ENCODE results near the gene TMEM150B. TPM values are rescaled to one million over a fixed set of nuclear protein-coding genes. Genes with fewer than 3 reads are reported as not detected.
"Not testable (repeated sequence)": the region's sequence is repeated elsewhere in the genome, so short reads cannot be mapped to it uniquely, and the experiment has no call there.

Gene TMEM150B
- polyA plus RNA-seq, 4 donors = 33.2 to 125 (median 79.2) TPM

DNA sequence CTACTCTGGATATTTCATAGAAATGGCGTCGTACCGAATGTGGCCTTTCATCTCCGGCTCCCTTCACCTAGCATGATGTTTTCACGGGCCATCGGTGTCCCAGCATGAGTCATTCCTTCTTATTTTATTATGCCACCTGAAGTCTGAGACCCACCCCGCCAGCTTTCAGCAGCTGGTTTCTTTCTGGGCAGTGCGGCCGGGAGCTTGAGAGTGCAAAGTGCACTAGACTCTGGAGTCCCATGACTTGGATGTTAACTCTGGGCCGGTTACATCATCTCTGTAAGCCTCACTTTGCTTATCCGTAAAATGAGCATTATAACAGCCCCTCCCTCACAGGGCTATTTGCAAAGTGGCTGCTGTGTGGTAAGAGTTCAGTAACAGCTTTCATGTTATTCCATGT lies 8.7 kb upstream of the TMEM150B start:
- no peaks in the 10 kb centered on the region for H3K27me3 ChIP-seq (ENCODE audit: control insufficient read depth in 3 of 3, insufficient read depth in 3 of 3, low read length in 3 of 3)
- H3K36me3 ChIP-seq (ENCODE audit: control insufficient read depth in 3 of 3, insufficient read depth in 2 of 3, low read depth in 1 of 3, low read length in 3 of 3) = no peaks in the 10 kb centered on the region
- no peaks in the 10 kb centered on the region for H3K9me3 ChIP-seq (ENCODE audit: control insufficient read depth in 2 of 2, insufficient read depth in 1 of 2, low read depth in 1 of 2, low read length in 1 of 2)
- H3K27ac ChIP-seq (ENCODE audit: low read depth in 1 of 3, low read length in 2 of 3) = peak overlapping the region; percentile 80 to 93 (median 89)
- FAIRE-seq = no peak
- no peak overlapping the region for H3K4me3 ChIP-seq (ENCODE audit: low read depth in 1 of 3, low read length in 3 of 3)
- DNase-seq = peak; percentile 96 to 98
- 16 to 57% (median 42%) methylated on average over 11 of the region's 11 CpGs for WGBS, 3 donors
- H3K4me1 ChIP-seq (ENCODE audit: control insufficient read depth in 3 of 3, insufficient read depth in 2 of 3, low read depth in 1 of 3, low read length in 2 of 3) = peaks cover 0 to 23% (median 0%) of the 10 kb centered on the region in 3 donors

DNA sequence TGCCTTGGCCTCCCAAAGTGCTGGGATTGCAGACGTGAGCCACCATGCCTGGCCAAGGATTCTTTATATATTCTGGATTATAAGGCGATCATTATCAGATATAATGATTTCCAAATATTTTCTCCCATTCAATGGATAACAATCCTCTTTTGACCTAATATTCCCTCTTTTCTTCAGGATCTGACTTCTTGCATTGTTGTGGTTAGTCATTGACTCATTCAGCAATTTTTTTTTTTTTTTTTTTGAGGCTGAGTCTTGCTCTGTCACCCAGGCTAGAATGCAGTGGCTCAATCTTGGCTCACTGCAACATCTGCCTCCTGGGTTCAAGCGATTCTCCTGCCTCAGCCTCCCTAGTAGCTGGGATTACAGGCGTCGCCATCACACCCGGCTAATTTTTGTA lies 4.7 kb upstream of the TMEM150B start:
- H3K9me3 ChIP-seq (ENCODE audit: control insufficient read depth in 2 of 2, insufficient read depth in 1 of 2, low read depth in 1 of 2, low read length in 1 of 2); H3K27ac ChIP-seq (ENCODE audit: low read depth in 1 of 3, low read length in 2 of 3); H3K27me3 ChIP-seq (ENCODE audit: control insufficient read depth in 3 of 3, insufficient read depth in 3 of 3, low read length in 3 of 3); H3K4me3 ChIP-seq (ENCODE audit: low read depth in 1 of 3, low read length in 3 of 3); DNase-seq; FAIRE-seq; H3K36me3 ChIP-seq (ENCODE audit: control insufficient read depth in 3 of 3, insufficient read depth in 2 of 3, low read depth in 1 of 3, low read length in 3 of 3): not testable (repeated sequence)
- 89 to 95% (median 89%) methylated on average over 6 of the region's 6 CpGs for WGBS, 3 donors
- peaks cover 0 to 23% (median 0%) of the 10 kb centered on the region in 3 donors for H3K4me1 ChIP-seq (ENCODE audit: control insufficient read depth in 3 of 3, insufficient read depth in 2 of 3, low read depth in 1 of 3, low read length in 2 of 3)

DNA sequence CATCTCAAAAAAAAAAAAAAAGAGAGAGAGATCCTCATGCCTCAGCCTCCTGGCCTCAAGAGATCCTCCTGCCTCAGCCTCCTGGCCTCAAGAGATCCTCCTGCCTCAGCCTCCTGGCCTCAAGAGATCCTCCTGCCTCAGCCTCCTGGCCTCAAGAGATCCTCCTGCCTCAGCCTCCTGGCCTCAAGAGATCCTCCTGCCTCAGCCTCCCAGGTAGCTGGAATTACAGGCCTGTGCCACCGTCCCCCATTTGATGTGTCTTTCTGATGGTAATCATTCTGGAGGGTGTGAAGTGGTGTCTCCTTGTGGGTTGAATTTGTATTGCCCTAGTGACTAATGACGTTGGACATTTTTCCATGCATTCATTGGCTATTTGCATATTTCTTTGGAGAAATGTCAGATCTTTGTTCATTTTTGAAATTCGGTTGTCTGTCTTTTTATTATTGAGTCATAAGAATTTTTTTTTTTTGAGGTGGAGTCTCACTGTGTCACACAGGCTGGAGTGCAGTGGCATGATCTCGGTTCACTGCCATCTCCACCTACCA lies 3.7 kb upstream of the TMEM150B start:
- 52 to 74% (median 57%) methylated on average over 4 of the region's 4 CpGs for WGBS, 3 donors
- H3K27me3 ChIP-seq (ENCODE audit: control insufficient read depth in 3 of 3, insufficient read depth in 3 of 3, low read length in 3 of 3); H3K9me3 ChIP-seq (ENCODE audit: control insufficient read depth in 2 of 2, insufficient read depth in 1 of 2, low read depth in 1 of 2, low read length in 1 of 2); H3K27ac ChIP-seq (ENCODE audit: low read depth in 1 of 3, low read length in 2 of 3); H3K36me3 ChIP-seq (ENCODE audit: control insufficient read depth in 3 of 3, insufficient read depth in 2 of 3, low read depth in 1 of 3, low read length in 3 of 3); H3K4me3 ChIP-seq (ENCODE audit: low read depth in 1 of 3, low read length in 3 of 3); FAIRE-seq: not testable (repeated sequence)
- peak in 1 of 2 donors; percentile 41 for DNase-seq
- H3K4me1 ChIP-seq (ENCODE audit: control insufficient read depth in 3 of 3, insufficient read depth in 2 of 3, low read depth in 1 of 3, low read length in 2 of 3) = peaks cover 0 to 15% (median 0%) of the 10 kb centered on the region in 3 donors

DNA sequence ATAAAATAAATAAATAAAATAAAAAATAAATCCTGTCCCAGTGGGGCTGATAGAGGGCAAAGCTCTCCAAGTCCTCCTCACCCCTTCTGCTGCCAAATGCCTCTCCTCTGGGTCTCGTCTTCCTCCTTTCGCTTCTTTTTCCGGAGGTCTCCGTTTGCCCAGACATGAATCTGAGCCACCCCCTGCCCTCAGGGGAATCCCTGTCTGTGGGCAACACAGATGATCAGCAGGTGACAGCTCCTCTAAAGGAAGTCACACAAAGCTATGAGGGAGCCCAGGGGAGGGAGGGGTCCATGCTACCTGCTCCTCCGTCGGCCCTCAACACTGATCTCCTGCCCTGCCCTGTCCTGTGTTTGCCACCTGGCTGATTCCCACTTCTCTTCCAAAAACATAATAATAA lies 479 bp downstream of the TMEM150B start:
- FAIRE-seq (no peak), DNase-seq (no peak)
- Histone ChIP-seq H3K27ac (ENCODE audit: low read depth in 1 of 3, low read length in 2 of 3) (peak overlapping the region in 1 of 3 donors; percentile 55), H3K4me3 (ENCODE audit: low read depth in 1 of 3, low read length in 3 of 3) (no peak overlapping the region), H3K9me3 (ENCODE audit: control insufficient read depth in 2 of 2, insufficient read depth in 1 of 2, low read depth in 1 of 2, low read length in 1 of 2) (peaks cover 0 to 5% of the 10 kb centered on the region in 2 donors), H3K36me3 (ENCODE audit: control insufficient read depth in 3 of 3, insufficient read depth in 2 of 3, low read depth in 1 of 3, low read length in 3 of 3) (peaks cover 0 to 11% (median 1%) of the 10 kb centered on the region in 3 donors), H3K4me1 (ENCODE audit: control insufficient read depth in 3 of 3, insufficient read depth in 2 of 3, low read depth in 1 of 3, low read length in 2 of 3) (peaks cover 0 to 38% (median 0%) of the 10 kb centered on the region in 3 donors), H3K27me3 (ENCODE audit: control insufficient read depth in 3 of 3, insufficient read depth in 3 of 3, low read length in 3 of 3) (peaks cover 0 to 3% (median 0%) of the 10 kb centered on the region in 3 donors)
- 79 to 93% (median 91%) methylated on average over 6 of the region's 6 CpGs for WGBS, 3 donors

DNA sequence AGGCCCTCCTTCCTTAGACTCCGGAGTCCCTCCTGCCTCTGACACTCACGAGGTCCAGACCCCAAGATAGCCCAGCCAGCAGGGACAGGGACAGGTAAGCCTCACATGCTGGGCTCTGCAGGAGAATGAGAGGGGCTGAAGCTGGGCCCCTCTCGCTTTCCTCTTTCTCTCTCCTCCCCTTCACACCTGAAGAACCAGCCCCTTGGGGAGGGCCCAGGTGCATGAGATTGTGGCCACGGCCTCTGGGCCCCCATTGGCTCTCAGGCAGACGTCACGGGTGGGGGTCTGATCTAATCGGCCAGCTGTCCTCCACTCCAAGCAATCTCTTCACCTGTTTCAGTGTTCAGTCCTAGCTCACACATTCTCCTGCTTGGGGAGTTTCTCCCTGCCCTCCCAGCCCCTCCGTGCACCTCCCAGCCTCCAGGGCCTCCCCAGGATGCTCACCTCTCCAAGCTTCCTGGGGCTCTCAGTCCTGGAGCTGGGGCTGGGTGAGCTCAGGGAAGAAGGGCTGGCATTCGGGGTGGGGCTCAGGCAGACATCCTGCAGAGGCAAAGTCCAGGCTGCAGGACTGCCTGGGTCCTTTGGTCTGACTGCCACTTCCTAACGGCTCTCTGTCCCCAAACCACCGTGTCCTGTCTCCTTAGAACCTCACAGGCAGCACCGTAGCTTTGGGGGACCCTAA lies 2.8 kb downstream of the TMEM150B start:
- 48 to 62% (median 60%) methylated on average over 11 to 12 of the region's 12 CpGs for WGBS, 3 donors
- Histone ChIP-seq H3K4me3 (ENCODE audit: low read depth in 1 of 3, low read length in 3 of 3) (peak overlapping the region in 2 of 3 donors; percentile 59 to 77), H3K27me3 (ENCODE audit: control insufficient read depth in 3 of 3, insufficient read depth in 3 of 3, low read length in 3 of 3) (peaks cover 0 to 3% (median 0%) of the 10 kb centered on the region in 3 donors), H3K4me1 (ENCODE audit: control insufficient read depth in 3 of 3, insufficient read depth in 2 of 3, low read depth in 1 of 3, low read length in 2 of 3) (peaks cover 0 to 36% (median 0%) of the 10 kb centered on the region in 3 donors), H3K27ac (ENCODE audit: low read depth in 1 of 3, low read length in 2 of 3) (peak overlapping the region; percentile 81 to 92 (median 88)), H3K9me3 (ENCODE audit: control insufficient read depth in 2 of 2, insufficient read depth in 1 of 2, low read depth in 1 of 2, low read length in 1 of 2) (peaks cover 0 to 5% of the 10 kb centered on the region in 2 donors), H3K36me3 (ENCODE audit: control insufficient read depth in 3 of 3, insufficient read depth in 2 of 3, low read depth in 1 of 3, low read length in 3 of 3) (peaks cover 0 to 32% (median 2%) of the 10 kb centered on the region in 3 donors)
- DNase-seq = peak; percentile 85 to 92
- no peak for FAIRE-seq

DNA sequence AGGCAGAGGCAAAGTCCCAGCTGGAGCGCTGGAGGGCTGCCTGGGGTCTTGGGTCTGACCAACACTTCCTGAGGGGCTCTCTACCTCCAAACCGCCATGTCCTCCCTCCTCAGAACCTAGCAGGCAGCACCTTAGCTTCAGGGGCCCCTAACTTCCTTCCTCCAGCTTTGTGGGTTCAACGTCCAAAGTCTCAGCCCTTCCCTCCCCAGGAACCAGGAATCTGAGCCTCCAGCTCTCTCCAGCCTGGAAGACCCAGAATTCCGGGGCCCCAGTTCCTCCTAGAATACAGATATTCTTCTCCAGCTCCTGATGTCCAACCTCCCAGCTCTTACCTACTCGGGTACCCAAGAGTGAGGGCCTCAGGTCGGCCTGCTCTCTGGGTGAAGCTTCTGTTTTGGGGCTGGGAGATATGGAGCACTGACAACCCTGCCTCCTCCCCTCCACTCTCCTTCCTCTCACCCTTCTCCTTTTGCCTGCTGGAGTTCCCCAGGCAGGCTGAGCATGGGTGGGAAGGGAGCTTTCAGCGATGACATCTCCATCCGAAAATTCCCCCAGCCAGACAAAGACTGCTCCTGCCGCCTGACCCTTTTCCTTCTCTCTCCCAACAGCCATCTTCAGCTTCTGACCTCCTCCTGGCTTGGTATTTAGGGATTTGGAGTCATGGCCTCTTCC lies 3.5 kb downstream of the TMEM150B start:
- peaks cover 0 to 3% (median 0%) of the 10 kb centered on the region in 3 donors for H3K27me3 ChIP-seq (ENCODE audit: control insufficient read depth in 3 of 3, insufficient read depth in 3 of 3, low read length in 3 of 3)
- FAIRE-seq = no peak
- H3K36me3 ChIP-seq (ENCODE audit: control insufficient read depth in 3 of 3, insufficient read depth in 2 of 3, low read depth in 1 of 3, low read length in 3 of 3) = peaks cover 0 to 40% (median 4%) of the 10 kb centered on the region in 3 donors
- 29 to 48% (median 34%) methylated on average over 9 of the region's 9 CpGs for WGBS, 3 donors
- DNase-seq = peak; percentile 90 to 93
- peaks cover 0 to 35% (median 0%) of the 10 kb centered on the region in 3 donors for H3K4me1 ChIP-seq (ENCODE audit: control insufficient read depth in 3 of 3, insufficient read depth in 2 of 3, low read depth in 1 of 3, low read length in 2 of 3)
- H3K9me3 ChIP-seq (ENCODE audit: control insufficient read depth in 2 of 2, insufficient read depth in 1 of 2, low read depth in 1 of 2, low read length in 1 of 2) = peaks cover 0 to 8% of the 10 kb centered on the region in 2 donors
- H3K27ac ChIP-seq (ENCODE audit: low read depth in 1 of 3, low read length in 2 of 3) = peak overlapping the region; percentile 81 to 92 (median 88)
- peak overlapping the region in 2 of 3 donors; percentile 59 to 77 for H3K4me3 ChIP-seq (ENCODE audit: low read depth in 1 of 3, low read length in 3 of 3)

DNA sequence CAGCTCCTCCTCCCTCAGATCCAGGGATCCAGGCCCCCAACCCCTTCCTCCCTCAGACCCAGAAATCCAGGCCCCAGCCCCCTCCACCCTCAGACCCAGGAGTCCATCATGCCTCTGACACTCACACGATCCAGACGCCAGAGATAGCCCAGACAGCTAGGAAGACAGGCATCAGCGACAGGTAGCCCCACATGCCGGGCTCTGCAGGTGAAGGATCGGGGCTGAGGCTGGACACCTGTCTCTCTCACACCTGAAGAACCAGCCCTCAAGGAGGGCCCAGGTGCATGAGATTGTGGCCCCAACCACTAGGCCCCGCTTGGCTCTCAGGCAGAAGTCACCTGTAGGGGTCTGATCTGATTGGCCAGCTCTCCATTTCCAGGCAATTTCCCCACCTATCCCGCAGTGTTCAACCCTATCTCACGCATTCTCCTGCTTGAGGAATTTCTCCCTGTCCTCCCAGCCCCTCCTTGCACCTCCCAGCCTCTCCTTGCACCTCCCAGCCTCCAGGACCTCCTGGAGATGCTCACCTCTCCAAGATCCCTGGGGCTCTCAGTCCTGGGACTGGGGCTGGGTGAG lies 4.2 kb downstream of the TMEM150B start:
- FAIRE-seq (no peak), DNase-seq (no peak)
- Histone ChIP-seq H3K4me1 (ENCODE audit: control insufficient read depth in 3 of 3, insufficient read depth in 2 of 3, low read depth in 1 of 3, low read length in 2 of 3) (peaks cover 0 to 35% (median 0%) of the 10 kb centered on the region in 3 donors), H3K27me3 (ENCODE audit: control insufficient read depth in 3 of 3, insufficient read depth in 3 of 3, low read length in 3 of 3) (peaks cover 0 to 3% (median 0%) of the 10 kb centered on the region in 3 donors), H3K36me3 (ENCODE audit: control insufficient read depth in 3 of 3, insufficient read depth in 2 of 3, low read depth in 1 of 3, low read length in 3 of 3) (peaks cover 0 to 46% (median 8%) of the 10 kb centered on the region in 3 donors), H3K9me3 (ENCODE audit: control insufficient read depth in 2 of 2, insufficient read depth in 1 of 2, low read depth in 1 of 2, low read length in 1 of 2) (peaks cover 0 to 15% of the 10 kb centered on the region in 2 donors), H3K27ac (ENCODE audit: low read depth in 1 of 3, low read length in 2 of 3) (peak overlapping the region; percentile 81 to 92 (median 88)), H3K4me3 (ENCODE audit: low read depth in 1 of 3, low read length in 3 of 3) (peak overlapping the region in 2 of 3 donors; percentile 59 to 77)
- WGBS, 3 donors = 34 to 60% (median 47%) methylated on average over 8 of the region's 8 CpGs

DNA sequence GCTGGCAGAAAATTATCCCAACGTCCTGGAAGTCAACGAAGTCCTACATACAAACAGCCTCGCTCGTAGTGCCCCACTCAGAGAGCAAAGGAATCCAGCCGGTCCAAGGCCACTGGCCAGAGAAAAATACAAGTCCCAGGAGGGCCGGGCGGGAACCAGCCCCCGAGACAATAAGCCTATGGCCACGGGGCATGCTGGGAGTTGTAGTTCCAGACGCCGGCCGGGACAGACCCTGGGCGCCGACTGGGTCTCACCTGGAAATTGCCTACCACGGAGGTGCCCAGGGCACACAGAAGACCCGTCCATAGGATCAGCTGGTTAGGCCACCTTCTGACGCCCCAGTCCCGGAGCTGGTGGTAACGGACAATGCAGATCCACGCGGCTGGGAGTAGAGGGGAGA lies 5.4 kb downstream of the TMEM150B start:
- FAIRE-seq (no peak), DNase-seq (peak; percentile 36 to 60)
- H3K27ac ChIP-seq (ENCODE audit: low read depth in 1 of 3, low read length in 2 of 3) = peak overlapping the region in 1 of 3 donors; percentile 17
- peaks cover 0 to 3% (median 0%) of the 10 kb centered on the region in 3 donors for H3K27me3 ChIP-seq (ENCODE audit: control insufficient read depth in 3 of 3, insufficient read depth in 3 of 3, low read length in 3 of 3)
- H3K4me1 ChIP-seq (ENCODE audit: control insufficient read depth in 3 of 3, insufficient read depth in 2 of 3, low read depth in 1 of 3, low read length in 2 of 3) = peaks cover 0 to 35% (median 0%) of the 10 kb centered on the region in 3 donors
- H3K36me3 ChIP-seq (ENCODE audit: control insufficient read depth in 3 of 3, insufficient read depth in 2 of 3, low read depth in 1 of 3, low read length in 3 of 3) = peaks cover 0 to 56% (median 9%) of the 10 kb centered on the region in 3 donors
- WGBS, 3 donors = 39 to 51% (median 46%) methylated on average over 21 of the region's 21 CpGs
- H3K4me3 ChIP-seq (ENCODE audit: low read depth in 1 of 3, low read length in 3 of 3) = peak overlapping the region in 2 of 3 donors; percentile 59 to 77
- peaks cover 0 to 16% of the 10 kb centered on the region in 2 donors for H3K9me3 ChIP-seq (ENCODE audit: control insufficient read depth in 2 of 2, insufficient read depth in 1 of 2, low read depth in 1 of 2, low read length in 1 of 2)
